ENCODE data around the gene ANKRD22.

DNA sequence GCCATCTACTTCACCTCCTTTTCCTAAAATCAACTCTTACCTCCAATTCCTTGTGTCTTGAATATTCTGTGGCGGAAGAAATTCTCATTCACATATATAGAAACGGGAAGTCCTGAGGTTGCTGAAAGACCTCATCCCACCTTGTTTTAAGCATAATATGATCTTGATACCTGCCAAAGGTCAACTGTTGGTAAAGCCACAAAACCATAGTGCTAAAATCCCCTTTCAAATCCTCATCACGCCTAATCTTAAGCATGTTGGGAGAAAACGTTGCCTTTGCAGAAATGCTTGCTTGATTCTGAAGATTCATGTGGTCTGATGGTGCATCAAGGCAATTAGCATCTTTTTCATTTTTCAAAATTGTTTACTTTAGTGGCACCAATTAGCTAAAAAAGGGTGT is 8.5 kb downstream of the ANKRD22 start:
- TF ChIP-seq TEAD4 (IDR thresholded peaks at IDR 0.05; ENCODE audit: low read length) (no peak), TEAD4 (CRISPR knock-in tag; IDR thresholded peaks at IDR 0.05; ENCODE audit: borderline replicate concordance) (no peak), TAF1 (IDR thresholded peaks at IDR 0.05; ENCODE audit: control insufficient read depth, extremely low read depth, insufficient read depth, low read length, severe bottlenecking) (no peak)
- TF ChIP-seq, protein P1, sequence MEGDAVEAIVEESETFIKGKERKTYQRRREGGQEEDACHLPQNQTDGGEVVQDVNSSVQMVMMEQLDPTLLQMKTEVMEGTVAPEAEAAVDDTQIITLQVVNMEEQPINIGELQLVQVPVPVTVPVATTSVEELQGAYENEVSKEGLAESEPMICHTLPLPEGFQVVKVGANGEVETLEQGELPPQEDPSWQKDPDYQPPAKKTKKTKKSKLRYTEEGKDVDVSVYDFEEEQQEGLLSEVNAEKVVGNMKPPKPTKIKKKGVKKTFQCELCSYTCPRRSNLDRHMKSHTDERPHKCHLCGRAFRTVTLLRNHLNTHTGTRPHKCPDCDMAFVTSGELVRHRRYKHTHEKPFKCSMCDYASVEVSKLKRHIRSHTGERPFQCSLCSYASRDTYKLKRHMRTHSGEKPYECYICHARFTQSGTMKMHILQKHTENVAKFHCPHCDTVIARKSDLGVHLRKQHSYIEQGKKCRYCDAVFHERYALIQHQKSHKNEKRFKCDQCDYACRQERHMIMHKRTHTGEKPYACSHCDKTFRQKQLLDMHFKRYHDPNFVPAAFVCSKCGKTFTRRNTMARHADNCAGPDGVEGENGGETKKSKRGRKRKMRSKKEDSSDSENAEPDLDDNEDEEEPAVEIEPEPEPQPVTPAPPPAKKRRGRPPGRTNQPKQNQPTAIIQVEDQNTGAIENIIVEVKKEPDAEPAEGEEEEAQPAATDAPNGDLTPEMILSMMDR (IDR thresholded peaks at IDR 0.05 in 2 of 3, conservative IDR thresholded peaks at IDR 0.05 in 1 of 3; ENCODE audit: insufficient read depth in 2 of 3, low read depth in 1 of 3, low read length in 3 of 3), result no peak

All from K562 (cell line).